SK-N-SH treated with all-trans-retinoic acid at 6 μM for 48 hours (cell line): ENCODE measurements around the gene CYLC2.

ENCODE experiments used
- GLIS3 ChIP-seq: fragments of 250-450 bp; sonication (Bioruptor Pico); IDR thresholded peaks from 2 replicates; pipeline ENCODE4 v1.5.0; 2020; ENCODE audit warnings: mild to moderate bottlenecking, moderate library complexity
- ZC3H10 ChIP-seq: fragments of 250-450 bp; sonication (Bioruptor Pico); IDR thresholded peaks from 2 replicates; pipeline ENCODE4 v1.5.1; 2021; ENCODE audit warnings: mild to moderate bottlenecking, moderate library complexity

The CYLC2 gene

DNA sequence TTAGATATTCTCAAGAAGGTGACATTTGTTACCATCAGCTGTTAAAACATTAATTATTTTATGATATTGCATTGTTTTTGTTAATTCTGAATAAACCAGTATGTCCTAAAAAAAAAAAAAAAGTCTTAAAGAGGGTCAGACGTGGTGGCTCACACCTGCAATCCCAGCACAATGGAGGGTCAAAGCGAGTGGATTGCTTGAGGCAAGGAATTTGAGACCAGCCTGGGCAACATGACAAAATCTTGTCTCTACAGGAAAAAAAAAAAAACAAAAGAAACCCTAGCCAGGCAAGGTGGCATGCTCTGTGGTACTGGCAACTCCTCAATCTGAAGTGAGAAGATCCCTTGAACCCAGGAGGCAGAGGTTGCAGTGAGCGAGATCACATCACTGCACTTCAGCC lies 46.8 kb downstream of the CYLC2 start (continued):
- TF ChIP-seq GLIS3: no peak
- no peak for TF ChIP-seq ZC3H10
- TF ChIP-seq, all 23 proteins: peak for 0
